CD4-positive, alpha-beta T cell treated with Interleukin-4 for 1 hour (primary cell): ENCODE measurements around the gene OXNAD1.
"Not testable (repeated sequence)": the region's sequence is repeated elsewhere in the genome, so short reads cannot be mapped to it uniquely, and the experiment has no call there.

Experiments used
- DNase-seq, 2 donors: peaks; one replicate each; pipeline ENCODE4 v3.0.0-alpha.2; 2020 to 2022

OXNAD1 gene

GRCh38 chr3:16307832-16308531 lies 43.0 kb downstream of the OXNAD1 start:
- no peak for DNase-seq

DNA sequence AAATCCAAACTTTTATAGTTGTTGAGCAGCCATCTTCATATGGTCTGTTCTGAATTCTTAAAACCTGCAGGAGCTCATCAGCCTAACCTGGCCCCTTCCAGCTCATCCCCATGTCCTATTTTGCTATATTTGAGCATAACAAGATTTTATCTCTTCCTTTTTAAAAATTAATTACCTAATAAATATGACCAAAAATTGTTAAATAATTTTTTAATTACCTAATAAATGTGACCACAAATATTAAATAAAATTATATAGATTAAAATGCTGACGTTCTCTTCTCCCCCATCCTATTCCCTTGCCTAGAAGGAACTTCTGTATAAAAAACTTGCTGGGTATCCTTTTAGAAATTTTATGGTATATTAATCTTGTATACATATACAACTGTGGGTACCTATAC lies 43.7 kb downstream of the OXNAD1 start:
- no peak for DNase-seq

- peak; percentile 48 to 84 for DNase-seq
Measured at GRCh38 chr3:16309558-16309957, 44.5 kb downstream of the OXNAD1 start.

DNA sequence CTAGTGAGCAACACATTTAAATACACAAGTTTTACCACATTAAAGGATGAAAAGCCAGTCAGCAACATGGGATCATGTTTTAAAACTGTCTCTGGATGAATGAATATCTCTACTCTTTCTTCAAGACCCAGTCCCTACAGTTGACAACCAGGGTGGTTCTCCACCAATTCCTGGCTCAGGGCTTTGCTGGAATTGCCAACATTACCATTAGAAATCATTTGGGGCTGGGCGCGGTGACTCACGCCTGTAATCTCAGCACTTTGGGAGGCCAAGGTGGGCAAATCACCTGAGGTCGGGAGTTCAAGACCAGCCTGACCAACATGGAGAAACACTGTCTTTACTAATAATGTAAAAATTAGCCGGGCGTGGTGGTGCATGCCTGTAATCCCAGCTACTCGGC lies 45.5 kb downstream of the OXNAD1 start:
- not testable (repeated sequence) for DNase-seq

DNA sequence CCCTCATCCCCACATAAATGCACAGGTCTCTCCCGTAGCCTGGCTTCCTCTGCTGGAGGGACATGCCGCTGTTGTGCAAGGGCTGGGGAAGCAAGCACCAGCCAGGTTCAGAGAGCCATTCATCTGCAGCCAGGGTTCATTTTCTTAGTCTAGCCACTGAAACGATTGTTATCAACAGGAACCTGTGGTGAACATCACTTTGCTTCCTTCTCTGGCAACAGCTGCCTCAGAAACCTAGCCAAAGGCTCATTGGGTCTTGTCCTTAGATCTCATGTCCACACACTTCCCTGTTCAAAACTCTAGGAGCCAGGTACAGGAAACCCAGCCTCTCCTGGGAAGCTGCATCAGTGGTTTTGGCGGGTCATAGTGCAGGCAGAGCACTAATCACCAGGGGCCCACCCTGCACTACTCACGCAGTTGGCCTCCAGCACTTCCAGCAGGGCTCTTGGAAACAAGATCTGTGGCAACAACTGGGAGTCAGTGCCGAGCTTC lies 47.0 kb downstream of the OXNAD1 start:
- DNase-seq = peak; percentile 51 to 74

GRCh38 chr3:16313886-16314645 lies 49.1 kb downstream of the OXNAD1 start:
- DNase-seq = no peak

GRCh38 chr3:16315623-16316022 lies 50.6 kb downstream of the OXNAD1 start:
- DNase-seq = no peak

- no peak for DNase-seq
Measured at GRCh38 chr3:16316396-16316795, 51.4 kb downstream of the OXNAD1 start.

DNA sequence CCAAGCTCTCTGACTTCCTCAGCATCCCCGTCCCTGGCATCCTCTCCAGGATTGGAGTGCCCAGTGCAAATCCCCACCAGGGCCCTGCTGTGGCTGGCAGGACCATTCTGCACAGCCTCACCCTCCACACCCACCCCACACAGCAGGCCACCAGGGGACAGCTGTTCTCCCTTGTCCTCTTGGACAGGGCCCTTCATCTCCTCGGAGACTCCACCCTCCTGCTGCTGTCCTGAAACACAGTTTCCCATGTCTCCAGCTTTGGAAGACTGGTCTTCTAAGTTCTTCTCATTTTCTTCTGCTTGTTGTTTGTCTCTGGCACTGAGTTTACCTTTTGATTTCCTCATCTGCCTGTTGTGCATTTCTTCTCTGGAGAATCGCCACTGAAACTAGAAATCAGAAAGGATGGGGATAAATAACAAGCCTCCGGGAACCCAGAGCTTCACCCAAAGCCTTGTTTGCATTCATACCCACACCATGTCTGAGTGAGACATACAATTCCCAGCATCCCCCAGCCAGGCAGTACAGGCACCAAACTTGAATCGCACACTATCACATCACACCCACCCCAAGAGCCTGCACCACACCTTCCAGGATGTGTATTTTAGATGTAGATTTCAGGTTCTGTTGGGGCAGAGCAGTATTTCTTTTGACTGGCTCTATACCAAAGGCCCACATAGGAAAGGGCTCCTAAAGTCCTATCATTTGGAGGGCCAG lies 52.0 kb downstream of the OXNAD1 start:
- DNase-seq = no peak

DNA sequence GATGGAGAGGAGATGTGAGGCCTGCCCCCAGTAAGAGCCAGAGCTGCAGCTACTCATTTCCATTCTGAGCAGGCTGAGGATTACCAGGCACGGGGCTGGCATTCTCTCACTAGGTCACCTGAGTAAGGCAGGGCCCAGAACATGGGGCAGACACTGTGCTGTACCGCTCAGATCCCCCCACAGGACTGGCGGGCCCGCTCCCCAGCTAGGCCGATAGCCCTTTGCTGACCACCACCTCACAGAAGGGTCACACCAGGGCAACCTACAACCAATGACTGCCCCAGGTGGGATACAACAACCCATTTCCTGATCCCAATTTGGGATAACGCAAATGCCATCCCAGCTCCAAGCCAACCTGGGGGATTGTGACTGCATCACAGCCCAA lies 52.5 kb downstream of the OXNAD1 start:
- no peak for DNase-seq

GRCh38 chr3:16318176-16318575 lies 53.2 kb downstream of the OXNAD1 start:
- no peak for DNase-seq

GRCh38 chr3:16319307-16319706 lies 54.3 kb downstream of the OXNAD1 start:
- DNase-seq = peak; percentile 79 to 89

- DNase-seq = no peak
Measured at GRCh38 chr3:16319723-16320122, 54.7 kb downstream of the OXNAD1 start.

DNA sequence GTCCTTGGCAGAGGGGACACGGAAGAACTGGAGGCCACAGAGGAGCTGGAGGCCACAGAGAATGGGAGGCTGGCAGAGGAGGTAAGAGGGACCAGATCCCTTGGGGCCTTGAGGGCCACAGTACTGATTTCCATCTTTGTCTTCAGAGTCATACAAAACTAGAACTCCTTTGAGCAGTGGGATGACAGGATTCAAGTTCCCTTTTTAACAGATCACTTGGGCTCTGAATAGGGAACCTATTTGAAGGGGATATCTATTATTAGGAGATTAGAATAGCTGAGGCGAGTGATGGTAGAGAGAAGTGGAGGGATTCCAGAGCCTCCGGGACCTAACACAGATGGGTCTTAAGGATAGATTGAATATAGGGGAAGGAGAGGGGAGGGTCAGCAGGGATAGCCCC lies 55.7 kb downstream of the OXNAD1 start:
- DNase-seq = no peak

DNA sequence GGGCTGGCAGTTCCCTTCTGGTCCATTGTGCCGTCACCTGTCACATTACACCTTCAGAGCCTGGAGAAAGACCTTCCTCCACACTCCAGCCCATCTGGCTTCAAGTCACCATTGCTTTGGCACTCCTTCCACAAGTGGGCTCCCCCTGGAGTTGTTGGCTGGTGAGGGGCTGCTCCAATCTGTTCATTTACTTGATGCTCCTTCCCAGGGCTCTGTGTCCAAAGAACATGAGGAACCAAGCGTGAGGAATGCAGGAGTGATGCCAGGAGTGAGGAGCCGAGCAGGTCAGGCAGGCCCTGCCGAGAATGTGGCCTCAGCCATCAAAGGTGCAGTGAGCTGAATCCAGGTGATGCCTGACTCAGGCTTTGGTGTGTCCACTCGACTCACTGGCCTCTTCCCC lies 57.2 kb downstream of the OXNAD1 start:
- no peak for DNase-seq

- no peak for DNase-seq
Measured at GRCh38 chr3:16323737-16324136, 58.7 kb downstream of the OXNAD1 start.

- no peak for DNase-seq
Measured at GRCh38 chr3:16325850-16326249, 60.8 kb downstream of the OXNAD1 start.

DNA sequence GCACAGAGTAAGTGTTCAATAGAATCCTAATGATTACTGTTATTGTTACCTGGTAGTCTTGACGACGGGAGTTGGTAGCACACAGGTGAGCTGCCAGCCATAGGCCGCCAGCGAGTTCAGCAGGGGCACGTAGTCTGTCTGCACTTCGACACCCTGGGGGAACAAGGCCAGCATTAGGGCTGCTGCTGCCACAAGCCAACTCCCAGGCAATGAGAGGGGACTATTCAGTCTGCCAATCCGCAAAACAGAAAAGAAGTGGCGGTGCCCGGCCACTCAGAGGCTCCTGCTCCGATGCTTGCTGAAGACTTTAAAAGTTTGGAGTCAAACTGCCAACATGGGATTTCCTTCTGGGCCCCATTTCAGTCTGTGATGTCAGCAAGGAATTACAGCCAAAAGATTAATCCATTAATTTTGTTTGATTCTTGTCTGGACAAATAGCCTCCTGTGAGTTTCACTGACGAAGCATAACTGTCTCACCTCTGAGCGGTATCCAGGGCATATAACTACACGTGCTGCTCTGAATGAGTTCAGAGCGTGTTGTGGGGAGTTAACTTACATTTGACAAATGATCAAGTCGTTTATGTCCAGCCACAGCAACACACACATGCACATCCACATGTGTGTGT lies 61.8 kb downstream of the OXNAD1 start:
- DNase-seq = no peak

- no peak for DNase-seq
Measured at GRCh38 chr3:16328124-16328523, 63.1 kb downstream of the OXNAD1 start.

- no peak for DNase-seq
Measured at GRCh38 chr3:16329036-16329825, 64.2 kb downstream of the OXNAD1 start.

- no peak for DNase-seq
Measured at GRCh38 chr3:16329826-16330129, 64.8 kb downstream of the OXNAD1 start.

DNA sequence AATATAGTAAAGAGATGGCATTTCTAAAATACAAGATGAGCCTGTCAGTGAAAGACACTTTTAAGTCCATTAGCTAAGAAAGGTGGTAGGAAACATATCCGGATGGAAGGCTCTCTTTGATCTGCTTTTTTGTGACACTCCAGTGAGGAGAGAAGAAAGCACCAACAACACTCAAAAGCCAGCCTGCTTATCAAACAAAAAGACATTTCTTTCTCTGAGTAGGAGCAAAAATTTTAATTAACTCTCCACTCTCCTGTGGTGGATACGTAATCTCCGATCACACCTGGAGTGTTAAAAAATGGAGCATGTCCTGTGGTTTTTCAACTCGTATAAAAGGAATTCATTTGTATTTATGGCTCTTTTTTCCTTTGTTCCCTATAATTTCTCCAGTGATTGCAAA lies 65.3 kb downstream of the OXNAD1 start:
- DNase-seq = no peak
